ENCODE data around the gene ATF6B.

The ATF6B gene

DNA sequence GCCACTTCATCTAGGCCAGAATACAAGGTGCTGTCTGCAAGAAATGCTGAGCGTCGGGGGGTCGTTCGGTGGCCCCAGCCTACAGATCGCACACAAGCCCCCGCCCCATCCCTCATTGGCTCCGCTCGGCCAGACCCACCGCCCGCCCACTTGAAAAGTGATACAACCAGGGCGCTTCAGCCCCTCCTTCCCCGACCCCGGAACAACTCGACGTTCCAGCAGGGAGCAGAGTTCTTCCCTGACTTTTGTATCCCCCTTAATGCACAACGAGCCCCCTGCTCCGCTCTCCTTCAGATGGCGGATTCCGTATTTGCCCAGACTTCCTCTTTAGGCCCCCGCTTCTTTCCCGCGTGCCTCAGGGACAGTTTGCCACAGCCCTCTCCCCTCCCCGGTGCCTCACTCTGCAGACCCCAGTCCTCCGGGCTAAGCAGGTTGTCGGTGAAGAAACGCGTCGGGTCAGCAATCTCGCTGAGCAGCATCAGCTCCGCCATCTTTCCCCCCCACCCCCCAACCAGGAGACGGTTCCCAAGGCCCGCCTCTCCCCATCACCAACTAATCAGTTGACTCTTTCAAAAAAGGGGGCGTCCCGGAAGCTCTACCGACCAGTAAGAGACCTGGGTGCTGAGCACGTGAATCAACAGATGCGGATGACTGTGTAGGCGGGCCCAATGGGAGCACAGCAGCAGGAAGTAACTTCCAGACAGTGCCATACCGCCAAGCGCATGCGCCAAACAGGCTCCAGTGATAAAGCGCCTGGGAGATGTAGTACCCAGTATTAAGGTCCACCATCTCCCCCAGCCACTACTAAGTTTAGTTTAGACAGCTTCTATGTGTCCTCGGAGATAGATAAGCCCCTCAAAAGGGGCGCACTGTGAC, at the start of gene ATF6B:
Gene ATF6B (minus strand): TSS at position 530 of the 876 bp plus-strand sequence. CDS start 39 bp downstream, at position 491.
- H3K36me3 Mint-ChIP-seq, result peaks cover 40% of the 10 kb centered on the region
- H3K27me3 Mint-ChIP-seq, result peaks cover 11% of the 10 kb centered on the region
- peak within 1 kb of the TSS; percentile 95 for H3K27ac Mint-ChIP-seq
- CTCF ChIA-PET, result interaction anchor here (1.3 to 3.7 kb wide), 3 partner anchors 10 to 65 kb away, joined by 3 to 25 read pairs (median 5); partner anchors contain the start of gene GPSM3
- H3K4me3 Mint-ChIP-seq, result peak within 1 kb of the TSS; percentile 99
- no peaks in the 10 kb centered on the region for H3K9me3 Mint-ChIP-seq
- peak; percentile 99 for DNase-seq
- H3K4me1 Mint-ChIP-seq, result peaks cover 50% of the 10 kb centered on the region

DNA sequence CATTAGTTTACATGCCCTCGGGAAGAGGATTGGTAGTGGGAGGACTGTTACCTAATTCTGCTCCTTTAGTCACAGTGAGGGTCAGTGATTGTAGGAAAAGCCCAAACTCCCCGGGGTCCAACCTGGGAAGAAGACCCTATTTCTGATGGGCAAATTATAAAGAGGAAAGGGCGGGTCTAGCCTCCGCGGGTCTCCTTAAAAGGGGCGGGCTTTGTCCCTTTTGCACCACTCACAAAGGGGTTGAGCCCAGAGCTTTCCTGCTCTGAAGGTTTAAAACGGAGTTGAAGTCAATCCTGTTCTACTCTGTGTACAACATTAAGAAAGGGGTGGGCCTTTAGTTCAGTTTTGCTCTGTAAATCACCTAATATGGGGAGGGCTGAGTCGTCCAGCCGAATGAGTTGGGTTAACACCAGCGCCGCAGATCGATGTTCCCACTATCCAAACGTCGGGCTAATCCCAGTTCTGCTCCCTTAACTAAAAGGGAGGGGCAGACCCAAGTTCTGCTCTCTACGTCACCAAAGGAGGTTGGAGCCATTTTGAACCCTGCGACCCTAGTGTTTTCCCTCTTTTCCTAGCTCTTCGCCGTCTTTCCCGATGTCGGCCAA, 49.2 kb upstream of the ATF6B start:
- Mint-ChIP-seq H3K36me3 (peaks cover 21% of the 10 kb centered on the region), H3K4me1 (peaks cover 73% of the 10 kb centered on the region), H3K27ac (peak overlapping the region; percentile 92), H3K4me3 (peak overlapping the region; percentile 85), H3K9me3 (no peaks in the 10 kb centered on the region), H3K27me3 (no peaks in the 10 kb centered on the region)
- CTCF ChIA-PET, result interaction anchor here (0.7 to 1.8 kb wide), 3 partner anchors 14 to 18 kb away, joined by 3 to 9 read pairs (median 5); partner anchors contain the start of gene GPSM3
- DNase-seq, result peak; percentile 65

DNA sequence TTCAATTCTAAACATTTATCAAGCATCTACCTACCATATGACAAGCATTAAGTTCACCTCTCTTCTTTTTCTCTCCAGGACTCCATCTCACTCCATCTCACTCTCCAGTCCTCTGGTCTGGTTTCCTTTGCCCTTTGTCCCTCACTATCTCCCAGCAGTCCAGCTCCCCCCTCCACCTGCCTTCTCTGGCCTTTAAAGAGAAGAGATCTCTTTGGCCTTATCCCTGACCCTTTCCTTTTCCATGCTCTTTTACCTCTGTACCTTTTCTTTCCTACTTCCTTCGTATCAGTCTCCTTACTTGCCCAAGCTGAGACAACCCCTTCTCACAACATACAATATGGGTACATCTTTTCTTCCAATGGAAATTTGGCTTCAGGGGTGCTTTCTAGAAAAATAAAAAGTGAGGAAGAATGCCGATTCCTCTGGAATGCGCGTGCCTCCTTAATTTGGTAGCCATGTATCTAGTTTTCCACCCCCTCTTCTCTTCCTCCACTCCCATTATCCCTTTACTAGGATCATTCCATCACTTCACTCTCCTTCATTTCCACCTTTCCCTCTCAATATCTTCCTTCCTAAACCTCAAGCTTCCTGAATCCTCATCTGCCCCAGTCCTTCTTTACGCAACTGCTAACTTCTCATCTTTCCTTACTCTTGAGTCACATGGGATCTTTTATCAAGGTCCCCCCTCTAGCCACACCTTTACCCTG, 48.6 kb upstream of the ATF6B start:
- Mint-ChIP-seq H3K9me3 (no peaks in the 10 kb centered on the region), H3K27ac (peak overlapping the region; percentile 92), H3K27me3 (no peaks in the 10 kb centered on the region), H3K4me3 (peak overlapping the region; percentile 85), H3K4me1 (peaks cover 73% of the 10 kb centered on the region), H3K36me3 (peaks cover 21% of the 10 kb centered on the region)
- DNase-seq, result no peak
- CTCF ChIA-PET, result interaction anchor here (1.3 to 1.8 kb wide), 2 partner anchors 14 to 19 kb away, joined by 5 to 9 read pairs; no protein-coding TSS in a partner anchor

DNA sequence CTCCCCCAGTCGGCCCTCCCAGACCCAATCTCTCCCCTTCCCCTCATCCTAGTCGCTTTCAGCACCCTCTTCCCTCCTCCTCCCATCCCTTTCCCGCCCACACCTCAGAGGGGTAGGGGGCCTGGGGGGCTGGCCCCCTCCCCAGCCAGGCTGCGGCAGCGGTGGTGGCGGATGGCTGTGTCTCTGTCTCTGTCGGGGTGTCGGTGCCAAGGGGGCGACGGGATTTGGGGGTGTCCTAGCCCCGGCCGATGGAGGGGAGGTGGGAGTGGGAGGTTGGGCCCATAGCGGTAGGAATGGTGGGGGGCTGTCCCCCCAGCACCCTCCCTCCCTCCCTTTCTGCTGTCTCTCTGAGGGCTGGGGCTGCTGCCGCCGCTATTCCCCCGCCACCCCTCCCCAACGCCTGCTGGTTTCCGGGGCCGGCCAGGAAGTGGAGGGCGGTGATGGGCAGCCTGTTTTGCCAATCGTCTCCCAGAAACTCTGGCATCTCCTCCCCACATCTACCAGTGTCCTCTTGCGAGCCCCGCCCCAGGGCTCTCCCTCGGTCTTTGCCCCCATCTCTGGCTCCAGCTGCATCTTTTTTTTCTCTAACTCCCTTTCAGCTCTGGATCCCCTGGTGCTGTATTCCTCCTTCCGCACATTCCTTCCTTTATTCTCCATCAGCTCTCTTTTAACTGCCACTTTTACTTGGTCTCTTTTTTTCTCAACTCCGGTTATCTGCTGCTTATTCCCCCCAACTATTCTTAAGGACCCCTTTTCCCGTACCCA, 47.8 kb upstream of the ATF6B start, which contains the start of gene AGPAT1:
Gene AGPAT1 (minus strand): TSS at position 374 of the 765 bp plus-strand sequence. CDS start 4,588 bp downstream, outside the sequence.
- H3K4me3 Mint-ChIP-seq, result peak within 1 kb of the TSS; percentile 85
- H3K27me3 Mint-ChIP-seq, result no peaks in the 10 kb centered on the region
- peaks cover 24% of the 10 kb centered on the region for H3K36me3 Mint-ChIP-seq
- H3K27ac Mint-ChIP-seq, result peak within 1 kb of the TSS; percentile 92
- DNase-seq, result peak; percentile 98
- peaks cover 70% of the 10 kb centered on the region for H3K4me1 Mint-ChIP-seq
- CTCF ChIA-PET, result no interaction called here
- no peaks in the 10 kb centered on the region for H3K9me3 Mint-ChIP-seq

DNA sequence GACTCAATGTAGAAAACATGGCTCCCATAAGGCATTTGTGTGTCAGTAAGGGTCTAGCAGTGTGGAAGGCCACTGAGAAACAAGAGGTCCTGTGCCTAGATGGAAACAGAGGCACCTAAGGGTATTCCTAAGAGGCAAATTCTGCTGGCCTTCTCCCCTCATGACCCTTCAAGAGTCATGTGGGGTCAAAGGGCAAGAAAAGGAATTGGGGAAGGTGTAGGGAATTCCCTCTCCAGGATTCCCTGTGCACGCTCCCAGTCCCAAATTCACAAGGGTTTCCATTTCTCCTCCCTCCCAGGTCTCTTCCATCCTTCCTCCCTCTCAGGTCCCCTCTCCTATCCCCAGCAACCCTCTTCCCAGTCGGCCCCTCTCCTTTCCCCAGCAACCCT, 47.3 kb upstream of the ATF6B start:
- H3K4me1 Mint-ChIP-seq, result peaks cover 64% of the 10 kb centered on the region
- H3K4me3 Mint-ChIP-seq, result peak overlapping the region; percentile 85
- H3K36me3 Mint-ChIP-seq, result peaks cover 24% of the 10 kb centered on the region
- H3K27me3 Mint-ChIP-seq, result no peaks in the 10 kb centered on the region
- H3K27ac Mint-ChIP-seq, result no peak overlapping the region
- H3K9me3 Mint-ChIP-seq, result no peaks in the 10 kb centered on the region
- CTCF ChIA-PET, result no interaction called here
- DNase-seq, result no peak

DNA sequence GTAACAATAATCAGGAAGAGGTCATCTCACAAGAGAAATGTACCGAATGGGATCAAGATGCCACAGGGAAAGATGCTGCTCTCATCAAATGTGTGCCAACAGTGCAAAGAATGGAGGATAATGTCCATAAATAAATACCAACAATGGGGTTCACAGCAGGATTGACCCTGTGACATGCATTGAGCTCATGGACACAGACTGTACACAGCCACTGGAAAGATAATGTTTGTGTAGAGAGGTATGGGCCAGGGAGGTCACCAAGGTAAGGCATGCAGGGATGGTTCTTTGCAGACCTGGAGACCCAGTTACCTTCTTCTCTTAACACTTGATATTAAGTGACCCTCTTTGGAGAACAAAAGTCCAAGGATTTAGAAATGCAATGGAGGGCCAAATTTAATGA, 46.4 kb upstream of the ATF6B start:
- H3K9me3 Mint-ChIP-seq, result no peaks in the 10 kb centered on the region
- no peak overlapping the region for H3K27ac Mint-ChIP-seq
- H3K36me3 Mint-ChIP-seq, result peaks cover 30% of the 10 kb centered on the region
- CTCF ChIA-PET, result no interaction called here
- peak overlapping the region; percentile 85 for H3K4me3 Mint-ChIP-seq
- no peak for DNase-seq
- H3K4me1 Mint-ChIP-seq, result peaks cover 55% of the 10 kb centered on the region
- H3K27me3 Mint-ChIP-seq, result no peaks in the 10 kb centered on the region

DNA sequence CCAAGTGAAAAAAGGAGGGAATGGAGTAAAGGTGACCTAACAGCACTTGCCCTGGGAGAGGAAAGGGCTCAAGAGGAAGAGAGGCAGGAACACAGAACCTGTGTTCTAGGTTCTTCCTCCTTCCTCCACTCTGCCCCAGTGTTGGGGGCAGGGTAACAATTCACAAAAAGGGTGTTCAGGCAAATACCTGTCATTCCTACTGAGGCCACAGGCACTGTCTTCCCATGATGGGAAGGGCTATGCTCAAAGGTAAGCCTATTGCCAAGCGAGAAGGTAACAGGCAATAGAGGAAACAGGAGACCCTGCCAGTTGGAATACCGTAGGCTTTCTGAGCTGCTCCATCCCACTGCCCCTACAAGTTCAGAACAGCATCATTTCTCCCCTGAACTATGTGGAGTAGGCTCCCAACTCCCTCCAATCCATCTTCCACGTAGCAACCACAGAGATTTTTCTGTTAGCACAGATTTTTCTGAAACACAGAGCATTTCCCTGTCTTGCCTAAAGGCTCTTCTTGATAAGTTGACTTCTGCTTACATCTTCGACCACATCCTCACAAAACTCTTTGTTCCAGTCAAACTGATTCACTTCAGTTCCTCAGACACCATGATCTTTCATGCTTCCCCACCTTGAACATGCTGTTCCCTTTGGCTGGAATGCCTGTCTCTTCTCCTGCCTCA, 45.1 kb upstream of the ATF6B start:
- Mint-ChIP-seq H3K27me3 (no peaks in the 10 kb centered on the region), H3K4me1 (peaks cover 45% of the 10 kb centered on the region), H3K36me3 (peaks cover 28% of the 10 kb centered on the region), H3K4me3 (no peak overlapping the region), H3K27ac (peak overlapping the region; percentile 46), H3K9me3 (no peaks in the 10 kb centered on the region)
- CTCF ChIA-PET, result no interaction called here
- DNase-seq, result no peak

DNA sequence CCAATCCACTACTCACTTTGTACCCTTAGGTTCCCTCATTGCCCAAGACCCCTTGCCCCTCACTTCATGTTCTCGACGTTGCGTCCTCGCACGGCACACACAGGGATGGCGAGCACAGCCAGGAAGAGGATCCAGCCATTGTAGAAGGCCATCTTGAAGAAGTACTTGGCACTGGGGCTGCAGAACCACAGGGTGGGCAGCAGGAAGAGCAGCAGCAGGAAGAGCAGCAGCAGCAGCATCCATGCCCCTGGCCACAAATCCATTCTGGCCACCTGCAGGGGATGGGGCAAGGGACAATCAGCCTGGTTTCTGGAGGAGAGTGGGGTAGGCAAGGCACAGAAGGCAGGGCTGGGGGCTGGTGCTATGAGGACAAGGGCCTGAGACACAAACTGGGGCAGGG, 43.2 kb upstream of the ATF6B start:
- Mint-ChIP-seq H3K4me1 (peaks cover 31% of the 10 kb centered on the region), H3K4me3 (no peak overlapping the region), H3K27ac (peak overlapping the region; percentile 39), H3K9me3 (no peaks in the 10 kb centered on the region), H3K36me3 (peaks cover 36% of the 10 kb centered on the region), H3K27me3 (no peaks in the 10 kb centered on the region)
- CTCF ChIA-PET, result interaction anchor here (1.1 kb wide), 1 partner anchor 24 kb away, joined by 3 read pairs; no protein-coding TSS in a partner anchor
- no peak for DNase-seq

DNA sequence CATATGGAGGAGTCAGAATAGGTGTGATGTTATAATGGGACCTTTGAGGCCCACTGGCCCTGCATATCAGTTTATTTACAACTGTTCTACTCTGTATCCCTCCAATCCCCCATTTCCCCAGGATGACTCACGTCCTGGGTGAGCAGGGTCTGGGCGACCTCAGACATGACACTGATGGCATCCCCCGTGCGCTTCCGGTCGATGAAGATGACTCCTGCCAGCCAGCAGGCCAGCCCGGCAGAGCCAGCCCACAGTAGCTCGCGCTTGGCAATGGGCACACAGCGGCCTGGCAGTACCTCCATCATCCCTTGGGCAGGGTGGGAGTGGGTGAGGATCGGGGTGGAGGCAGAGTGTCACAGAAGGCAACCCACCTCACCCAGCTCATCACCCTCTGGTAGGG, 42.2 kb upstream of the ATF6B start:
- CTCF ChIA-PET, result no interaction called here
- Mint-ChIP-seq H3K36me3 (peaks cover 36% of the 10 kb centered on the region), H3K9me3 (no peaks in the 10 kb centered on the region), H3K27me3 (no peaks in the 10 kb centered on the region), H3K4me1 (peaks cover 27% of the 10 kb centered on the region), H3K27ac (no peak overlapping the region), H3K4me3 (no peak overlapping the region)
- no peak for DNase-seq

DNA sequence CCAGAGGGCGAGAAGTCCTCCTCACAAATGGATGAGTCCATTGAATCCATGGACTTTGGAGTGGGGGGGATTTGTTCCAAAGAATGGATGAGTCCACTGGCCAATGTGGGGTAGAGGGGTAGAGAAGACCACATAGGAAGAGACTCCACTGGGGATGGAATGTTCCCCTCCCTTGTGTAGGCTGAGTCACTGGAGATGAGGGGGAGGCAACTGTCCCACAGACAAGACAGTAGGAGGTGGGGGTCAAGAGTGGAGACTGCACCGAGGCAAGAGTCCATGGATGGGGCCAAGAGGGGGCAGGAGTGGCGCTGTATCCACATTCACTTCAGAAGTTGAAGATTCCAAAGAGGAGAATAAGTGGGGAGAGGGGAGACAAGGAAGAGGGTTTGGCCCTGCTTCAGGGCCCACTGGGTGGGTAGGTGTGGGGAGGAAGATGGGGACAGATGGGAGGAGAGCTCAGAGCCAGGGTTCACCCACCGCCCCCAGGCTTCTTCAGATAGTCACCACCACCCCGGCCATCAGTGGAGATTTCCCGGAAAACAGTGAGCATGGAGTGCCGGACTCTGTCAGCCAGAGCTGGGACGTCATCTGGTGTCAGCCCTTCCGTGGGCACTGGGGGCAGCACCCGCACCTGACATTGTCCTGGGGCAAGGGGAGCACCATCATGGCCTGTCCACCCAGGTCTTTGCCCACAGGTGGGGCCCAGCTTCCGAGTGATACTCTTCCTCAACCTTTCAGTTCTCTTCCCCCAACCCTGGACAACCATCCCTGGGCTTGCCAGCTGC, 41.0 kb upstream of the ATF6B start:
- Mint-ChIP-seq H3K9me3 (no peaks in the 10 kb centered on the region), H3K27ac (no peak overlapping the region), H3K4me1 (peaks cover 16% of the 10 kb centered on the region), H3K4me3 (no peak overlapping the region), H3K36me3 (peaks cover 36% of the 10 kb centered on the region), H3K27me3 (no peaks in the 10 kb centered on the region)
- CTCF ChIA-PET, result no interaction called here
- no peak for DNase-seq

DNA sequence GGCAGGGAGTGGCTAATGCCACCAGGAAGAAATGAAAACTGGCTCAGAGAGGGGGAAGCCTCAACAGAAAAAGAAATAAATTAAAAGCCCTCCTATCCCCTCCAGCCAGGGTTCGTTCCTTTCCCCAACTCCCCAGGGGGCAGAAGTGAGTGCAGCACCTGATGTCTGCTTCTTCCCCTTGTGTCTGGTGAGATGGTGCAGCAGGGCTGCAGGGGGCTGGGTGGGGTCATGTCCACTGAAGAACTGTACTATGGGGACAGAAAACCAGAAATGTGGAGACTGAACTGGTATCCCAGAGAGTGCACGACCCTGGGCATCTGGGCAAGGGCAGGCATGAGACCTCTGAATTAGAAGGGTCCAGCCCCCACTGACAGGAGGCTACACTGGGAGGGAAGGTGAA, 40.3 kb upstream of the ATF6B start:
- Mint-ChIP-seq H3K27ac (no peak overlapping the region), H3K4me3 (no peak overlapping the region), H3K36me3 (peaks cover 36% of the 10 kb centered on the region), H3K9me3 (no peaks in the 10 kb centered on the region), H3K27me3 (no peaks in the 10 kb centered on the region), H3K4me1 (peaks cover 10% of the 10 kb centered on the region)
- CTCF ChIA-PET, result no interaction called here
- no peak for DNase-seq

DNA sequence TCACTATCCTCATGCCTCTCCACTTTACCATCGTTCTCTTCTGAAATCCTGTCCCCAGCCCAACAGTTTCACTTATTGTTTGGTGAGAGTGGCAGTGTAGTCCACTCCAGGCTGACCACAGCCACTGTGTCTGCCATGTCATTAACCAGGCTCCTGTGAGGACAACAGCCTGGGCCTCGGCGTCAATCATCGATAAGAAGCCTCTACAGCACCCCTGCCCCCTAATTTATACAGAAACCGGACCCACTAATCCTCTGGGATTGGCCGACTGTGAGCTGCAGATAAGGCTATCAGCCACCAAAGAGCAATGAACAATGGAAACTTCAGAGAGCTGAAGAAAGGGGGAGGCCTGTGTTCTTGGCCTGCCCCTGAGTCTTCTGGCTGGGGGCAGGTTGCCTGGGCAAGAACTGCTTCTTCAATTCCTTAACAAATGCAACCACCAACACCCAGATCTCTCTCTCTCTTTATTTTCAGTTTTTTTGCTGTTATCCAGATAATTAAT, 39.8 kb upstream of the ATF6B start:
- no peaks in the 10 kb centered on the region for H3K9me3 Mint-ChIP-seq
- no peak for DNase-seq
- peaks cover 37% of the 10 kb centered on the region for H3K36me3 Mint-ChIP-seq
- H3K4me3 Mint-ChIP-seq, result no peak overlapping the region
- CTCF ChIA-PET, result no interaction called here
- no peak overlapping the region for H3K27ac Mint-ChIP-seq
- no peaks in the 10 kb centered on the region for H3K27me3 Mint-ChIP-seq
- H3K4me1 Mint-ChIP-seq, result peaks cover 4% of the 10 kb centered on the region
